ENCODE measurements around the gene MEIS3.

- TF ChIP-seq, protein P1, sequence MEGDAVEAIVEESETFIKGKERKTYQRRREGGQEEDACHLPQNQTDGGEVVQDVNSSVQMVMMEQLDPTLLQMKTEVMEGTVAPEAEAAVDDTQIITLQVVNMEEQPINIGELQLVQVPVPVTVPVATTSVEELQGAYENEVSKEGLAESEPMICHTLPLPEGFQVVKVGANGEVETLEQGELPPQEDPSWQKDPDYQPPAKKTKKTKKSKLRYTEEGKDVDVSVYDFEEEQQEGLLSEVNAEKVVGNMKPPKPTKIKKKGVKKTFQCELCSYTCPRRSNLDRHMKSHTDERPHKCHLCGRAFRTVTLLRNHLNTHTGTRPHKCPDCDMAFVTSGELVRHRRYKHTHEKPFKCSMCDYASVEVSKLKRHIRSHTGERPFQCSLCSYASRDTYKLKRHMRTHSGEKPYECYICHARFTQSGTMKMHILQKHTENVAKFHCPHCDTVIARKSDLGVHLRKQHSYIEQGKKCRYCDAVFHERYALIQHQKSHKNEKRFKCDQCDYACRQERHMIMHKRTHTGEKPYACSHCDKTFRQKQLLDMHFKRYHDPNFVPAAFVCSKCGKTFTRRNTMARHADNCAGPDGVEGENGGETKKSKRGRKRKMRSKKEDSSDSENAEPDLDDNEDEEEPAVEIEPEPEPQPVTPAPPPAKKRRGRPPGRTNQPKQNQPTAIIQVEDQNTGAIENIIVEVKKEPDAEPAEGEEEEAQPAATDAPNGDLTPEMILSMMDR (conservative IDR thresholded peaks at IDR 0.05; ENCODE audit: low read depth, low read length) = no peak
- no peak for TF ChIP-seq EZH2 (IDR thresholded peaks at IDR 0.05; ENCODE audit: borderline replicate concordance, low read depth, low read length, poor library complexity, severe bottlenecking)
Measured at GRCh38 chr19:47437500-47437899, 18.2 kb upstream of the MEIS3 start.

Measured in A673 (cell line).